SU-DHL-6 (cell line): Measurements from ENCODE around the gene PRLR.

ENCODE experiments used
- H2AFZ ChIP-seq: fragments of 200-600 bp; sonication (generic); 2 replicates; pipeline ENCODE4 v1.6.1; 2014; ENCODE audit warnings: low read depth, mild to moderate bottlenecking, moderate library complexity, mixed read lengths, antibody characterized with exemption, low read length; ENCODE audit not compliant: severe bottlenecking
- H3F3A ChIP-seq: fragments of 200-600 bp; shearing (Covaris generic); 2 replicates; pipeline ENCODE4 v1.6.0; 2016; ENCODE audit warnings: antibody characterized with exemption, mild to moderate bottlenecking; ENCODE audit not compliant: insufficient read depth
- H3K27ac ChIP-seq: fragments of 200-600 bp; sonication (generic); 2 replicates; pipeline ENCODE4 v1.5.1; 2016; ENCODE audit warnings: low read depth, mild to moderate bottlenecking, low read length, moderate library complexity, mixed read lengths
- H3K27me3 ChIP-seq: fragments of 200-600 bp; sonication (generic), shearing (Covaris generic); 2 replicates; pipeline ENCODE4 v1.6.0; 2014; ENCODE audit warnings: mild to moderate bottlenecking, low read length
- H3K36me3 ChIP-seq: fragments of 200-600 bp; sonication (generic); 2 replicates; pipeline ENCODE4 v1.6.1; 2014; ENCODE audit warnings: mild to moderate bottlenecking, low read length, mixed read lengths
- H3K4me2 ChIP-seq: fragments of 300-600, 200-600 bp; shearing (Covaris generic), sonication (generic); 2 replicates; pipeline ENCODE4 v1.6.0; 2014; ENCODE audit warnings: low read length, low read depth, mild to moderate bottlenecking; ENCODE audit not compliant: poor library complexity, severe bottlenecking
- H3K4me3 ChIP-seq: fragments of 200-600 bp; sonication (generic); 2 replicates; pipeline ENCODE4 v1.5.1; 2014; ENCODE audit warnings: antibody characterized with exemption, low read length, mild to moderate bottlenecking, mixed read lengths; ENCODE audit not compliant: insufficient read depth, poor library complexity, severe bottlenecking
- H3K79me2 ChIP-seq: fragments of 200-600 bp; sonication (generic); 2 replicates; pipeline ENCODE4 v1.6.1; 2014; ENCODE audit warnings: mild to moderate bottlenecking, low read length, moderate library complexity; ENCODE audit not compliant: insufficient read depth
- H3K9ac ChIP-seq: fragments of 200-600 bp; sonication (generic); 2 replicates; pipeline ENCODE4 v1.7.0; 2014; ENCODE audit warnings: mild to moderate bottlenecking, low read length
- H3K9me2 ChIP-seq: fragments of 200-600 bp; sonication (generic); replicated peaks from 2 replicates; pipeline ENCODE4 v1.6.1; 2014; ENCODE audit warnings: low read length; ENCODE audit not compliant: insufficient read depth
- H3K9me3 ChIP-seq: fragments of 200-600 bp; sonication (generic); 2 replicates; pipeline ENCODE4 v1.6.1; 2014; ENCODE audit warnings: low read length, mixed read lengths; ENCODE audit not compliant: insufficient read depth
- H4K20me1 ChIP-seq: fragments of 200-600 bp; sonication (generic); 2 replicates; pipeline ENCODE4 v1.6.1; 2014; ENCODE audit warnings: low read depth, mild to moderate bottlenecking, antibody characterized with exemption, low read length, moderate library complexity, mixed read lengths
- EZH2phosphoT487 ChIP-seq: fragments of 200-600 bp; sonication (generic), shearing (Covaris generic); conservative IDR thresholded peaks from 2 replicates; pipeline ENCODE4 v1.6.1; 2018; ENCODE audit warnings: mild to moderate bottlenecking, antibody characterized with exemption, low read length, moderate library complexity, mixed read lengths
- TF ChIP-seq, protein P1 (sequence below): fragments of 200-600 bp; sonication (generic); IDR thresholded peaks from one replicate; pipeline ENCODE4 v1.5.1; 2017; ENCODE audit warnings: antibody characterized with exemption, mild to moderate bottlenecking, low read length, moderate library complexity; ENCODE audit not compliant: insufficient read depth, poor library complexity, severe bottlenecking

Gene PRLR

GRCh38 chr5:35239911-35240610, 9.8 kb upstream of the PRLR start:
- Histone ChIP-seq H3K36me3 (no peaks in the 10 kb centered on the region), H3K9me3 (no peaks in the 10 kb centered on the region), H2AFZ (no peak overlapping the region), H3K27me3 (no peaks in the 10 kb centered on the region), H3K4me2 (no peak overlapping the region), H3F3A (no peaks in the 10 kb centered on the region), H3K9ac (no peak overlapping the region), H4K20me1 (no peaks in the 10 kb centered on the region), H3K27ac (no peak overlapping the region), H3K4me3 (no peak overlapping the region), H3K79me2 (no peaks in the 10 kb centered on the region), H3K9me2 (no peaks in the 10 kb centered on the region)
- TF ChIP-seq, protein P1, sequence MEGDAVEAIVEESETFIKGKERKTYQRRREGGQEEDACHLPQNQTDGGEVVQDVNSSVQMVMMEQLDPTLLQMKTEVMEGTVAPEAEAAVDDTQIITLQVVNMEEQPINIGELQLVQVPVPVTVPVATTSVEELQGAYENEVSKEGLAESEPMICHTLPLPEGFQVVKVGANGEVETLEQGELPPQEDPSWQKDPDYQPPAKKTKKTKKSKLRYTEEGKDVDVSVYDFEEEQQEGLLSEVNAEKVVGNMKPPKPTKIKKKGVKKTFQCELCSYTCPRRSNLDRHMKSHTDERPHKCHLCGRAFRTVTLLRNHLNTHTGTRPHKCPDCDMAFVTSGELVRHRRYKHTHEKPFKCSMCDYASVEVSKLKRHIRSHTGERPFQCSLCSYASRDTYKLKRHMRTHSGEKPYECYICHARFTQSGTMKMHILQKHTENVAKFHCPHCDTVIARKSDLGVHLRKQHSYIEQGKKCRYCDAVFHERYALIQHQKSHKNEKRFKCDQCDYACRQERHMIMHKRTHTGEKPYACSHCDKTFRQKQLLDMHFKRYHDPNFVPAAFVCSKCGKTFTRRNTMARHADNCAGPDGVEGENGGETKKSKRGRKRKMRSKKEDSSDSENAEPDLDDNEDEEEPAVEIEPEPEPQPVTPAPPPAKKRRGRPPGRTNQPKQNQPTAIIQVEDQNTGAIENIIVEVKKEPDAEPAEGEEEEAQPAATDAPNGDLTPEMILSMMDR: no peak
- TF ChIP-seq EZH2phosphoT487: no peak

GRCh38 chr5:35239476-35239875, 9.2 kb upstream of the PRLR start:
- no peak overlapping the region for H3K4me2 ChIP-seq
- no peak overlapping the region for H3K4me3 ChIP-seq
- no peak overlapping the region for H3K9ac ChIP-seq
- no peaks in the 10 kb centered on the region for H3K79me2 ChIP-seq
- TF ChIP-seq EZH2phosphoT487: no peak
- TF ChIP-seq, protein P1: no peak
- no peak overlapping the region for H3K27ac ChIP-seq
- no peaks in the 10 kb centered on the region for H3F3A ChIP-seq
- no peaks in the 10 kb centered on the region for H4K20me1 ChIP-seq
- no peaks in the 10 kb centered on the region for H3K9me2 ChIP-seq
- no peaks in the 10 kb centered on the region for H3K27me3 ChIP-seq
- H3K36me3 ChIP-seq: no peaks in the 10 kb centered on the region
- no peak overlapping the region for H2AFZ ChIP-seq
- H3K9me3 ChIP-seq: no peaks in the 10 kb centered on the region

GRCh38 chr5:35237580-35238376, 7.5 kb upstream of the PRLR start:
- Histone ChIP-seq H3K4me2 (no peak overlapping the region), H3F3A (no peaks in the 10 kb centered on the region), H3K9ac (no peak overlapping the region), H3K79me2 (no peaks in the 10 kb centered on the region), H3K27ac (no peak overlapping the region), H4K20me1 (no peaks in the 10 kb centered on the region), H3K27me3 (no peaks in the 10 kb centered on the region), H3K36me3 (no peaks in the 10 kb centered on the region), H3K4me3 (no peak overlapping the region), H3K9me3 (no peaks in the 10 kb centered on the region), H2AFZ (no peak overlapping the region), H3K9me2 (no peaks in the 10 kb centered on the region; the same call in 1 of the 2 replicates)
- TF ChIP-seq EZH2phosphoT487: no peak
- TF ChIP-seq, protein P1: no peak
